Skeletal muscle tissue (tissue), 4 donors: ENCODE measurements around the gene CFAP100. TPM values are rescaled to one million over a fixed set of nuclear protein-coding genes. Genes with fewer than 3 reads are reported as not detected.

ENCODE experiments used
- H3K27ac ChIP-seq: one replicate; pipeline ENCODE4 v1.7.0; 2013; ENCODE audit warnings: mild to moderate bottlenecking, low read depth, low read length, inconsistent platforms
- H3K27me3 ChIP-seq, 3 donors: one replicate each; pipeline ENCODE4 v1.7.0; 2013; ENCODE audit warnings: low read length in 3 of 3; ENCODE audit not compliant: control insufficient read depth in 3 of 3, insufficient read depth in 3 of 3
- H3K36me3 ChIP-seq, 3 donors: one replicate each; pipeline ENCODE4 v1.7.0; 2013; ENCODE audit warnings: low read length in 3 of 3; ENCODE audit not compliant: control insufficient read depth in 3 of 3, insufficient read depth in 3 of 3
- H3K4me1 ChIP-seq, 3 donors: one replicate each; pipeline ENCODE4 v1.7.0; 2013; ENCODE audit warnings: low read length in 3 of 3, mild to moderate bottlenecking in 3 of 3; ENCODE audit not compliant: control insufficient read depth in 3 of 3, insufficient read depth in 3 of 3
- H3K4me3 ChIP-seq, 3 donors: one replicate each; pipeline ENCODE4 v1.7.0; 2013; ENCODE audit warnings: low read length in 3 of 3
- H3K9ac ChIP-seq, 3 donors: one replicate each; pipeline ENCODE4 v1.7.0; 2013; ENCODE audit warnings: low read length in 3 of 3, mild to moderate bottlenecking in 3 of 3, moderate library complexity in 2 of 3, low read depth in 1 of 3
- H3K9me3 ChIP-seq, 3 donors: one replicate each; pipeline ENCODE4 v1.7.0; 2013; ENCODE audit warnings: low read length in 3 of 3; ENCODE audit not compliant: control insufficient read depth in 3 of 3
- total RNA-seq: library from RNA; depleted of rRNA; stranded (reverse); fragments of >200 nt; gene quantifications from one replicate; pipeline ENCODE4 v1.2.3, GENCODE V29; 2014
- donor health status: Osteomylitis.

The CFAP100 gene
- total RNA-seq, 1 donor from 2014 or later, result not detected

DNA sequence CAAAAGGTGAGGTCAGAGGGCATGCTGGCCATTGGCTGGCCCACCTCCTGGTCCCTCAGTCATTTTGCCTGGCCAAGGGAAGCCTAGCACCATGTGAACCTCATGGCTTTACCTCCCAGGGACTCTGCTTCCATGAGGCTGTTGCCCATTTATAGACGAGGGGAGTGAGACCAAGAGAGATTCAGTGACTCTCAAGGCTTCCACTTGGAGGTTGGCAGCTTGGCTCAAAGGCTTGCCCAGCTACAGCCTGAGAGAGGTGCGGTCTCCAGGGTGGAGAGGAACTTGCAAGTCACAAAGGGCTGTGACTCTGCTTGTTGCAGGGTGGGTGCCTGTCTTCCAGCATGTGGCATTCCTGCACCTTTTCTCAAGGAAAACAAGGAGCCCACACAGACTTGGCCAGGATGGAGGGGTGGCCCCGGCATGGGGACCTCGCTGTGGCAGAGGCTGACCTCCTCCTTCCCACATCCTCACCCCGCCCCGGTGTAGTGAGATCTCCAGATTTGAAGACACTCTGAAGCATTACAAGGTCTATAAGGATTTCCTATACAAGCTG, 24.5 kb downstream of the CFAP100 start:
- Histone ChIP-seq H3K36me3 (peaks cover 0 to 6% (median 2%) of the 10 kb centered on the region in 3 donors), H3K4me3 (no peak overlapping the region), H3K4me1 (peaks cover 0 to 20% (median 13%) of the 10 kb centered on the region in 3 donors), H3K9ac (no peak overlapping the region), H3K27ac (no peak overlapping the region), H3K9me3 (no peaks in the 10 kb centered on the region), H3K27me3 (peaks cover 27 to 47% (median 34%) of the 10 kb centered on the region in 3 donors)

DNA sequence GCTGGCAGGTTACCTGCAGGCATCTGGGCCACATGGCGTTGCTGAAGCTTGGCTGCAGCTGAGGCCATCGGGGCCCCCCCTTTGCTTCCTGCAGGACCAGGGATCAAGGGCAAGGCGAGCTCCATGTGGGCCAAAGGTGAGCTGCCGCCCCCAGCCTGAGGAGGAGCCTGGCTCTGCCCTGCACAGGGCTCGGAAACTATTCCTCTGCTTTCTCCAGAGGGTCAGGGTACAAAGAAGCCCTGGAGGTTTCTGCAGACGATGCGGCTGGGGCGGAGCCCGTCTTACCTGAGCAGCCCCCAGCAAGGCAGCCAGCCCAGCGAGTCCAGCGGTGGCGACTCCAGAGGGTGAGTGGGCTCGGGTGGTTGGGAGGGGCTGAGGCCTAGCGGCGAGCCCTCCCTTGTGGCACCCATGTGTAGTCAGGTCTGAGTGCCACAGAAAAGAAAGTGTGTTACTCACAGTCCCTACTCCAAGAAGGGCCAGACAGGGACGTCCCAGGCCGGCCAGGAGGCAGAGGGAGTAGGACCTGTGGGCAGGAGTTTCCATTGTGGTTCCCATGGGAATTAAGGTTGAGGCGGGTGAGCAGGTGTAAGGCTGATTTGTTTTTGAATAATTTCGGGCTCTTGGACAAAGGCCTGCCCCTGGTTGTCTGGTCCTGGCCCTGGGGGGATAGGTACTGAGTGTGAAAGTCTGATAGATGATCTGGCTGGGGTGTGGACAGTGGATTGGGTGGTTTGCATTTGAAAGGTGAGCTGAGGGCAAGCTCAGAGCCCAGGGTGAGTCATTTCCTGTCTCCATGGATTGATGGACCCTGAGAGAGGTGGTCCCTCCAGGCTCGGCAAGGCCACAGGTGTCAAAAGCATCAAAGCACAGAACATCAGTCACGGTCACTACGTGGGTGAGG, 25.4 kb downstream of the CFAP100 start:
- Histone ChIP-seq H3K9me3 (peaks cover 0 to 2% (median 0%) of the 10 kb centered on the region in 3 donors), H3K27ac (no peak overlapping the region), H3K4me1 (peaks cover 0 to 20% (median 13%) of the 10 kb centered on the region in 3 donors), H3K4me3 (no peak overlapping the region), H3K9ac (no peak overlapping the region), H3K27me3 (peaks cover 21 to 39% (median 25%) of the 10 kb centered on the region in 3 donors), H3K36me3 (peaks cover 2 to 14% (median 6%) of the 10 kb centered on the region in 3 donors)

DNA sequence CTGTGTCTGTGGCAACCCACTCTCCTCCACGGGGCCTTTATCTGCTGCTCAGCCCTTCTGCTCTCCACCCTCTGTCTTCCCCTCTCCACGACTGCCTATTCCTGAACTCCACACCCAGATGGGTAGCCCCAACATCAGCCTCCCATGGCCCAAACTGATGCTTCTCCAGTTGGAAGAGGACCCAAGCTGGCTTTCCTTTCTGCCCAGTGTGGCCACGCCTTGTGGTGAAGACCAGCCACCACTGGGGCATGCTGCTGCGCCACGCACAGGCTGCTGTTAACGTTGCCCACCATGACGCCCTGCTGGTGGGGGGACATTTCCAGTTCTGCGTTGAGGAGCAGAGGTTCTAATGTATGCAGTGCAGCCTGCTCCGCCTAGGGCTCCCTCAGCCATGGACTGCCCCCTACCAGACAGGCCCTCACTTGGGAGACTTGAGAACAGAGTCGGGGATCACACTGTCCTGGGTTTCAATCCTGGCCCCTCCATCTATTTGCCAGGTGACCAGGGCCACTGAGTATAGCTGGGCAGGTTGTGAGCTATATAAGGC, 26.9 kb downstream of the CFAP100 start:
- H3K27me3 ChIP-seq, result peaks cover 13 to 25% (median 16%) of the 10 kb centered on the region in 3 donors
- H3K27ac ChIP-seq, result no peak overlapping the region
- peaks cover 0 to 11% (median 9%) of the 10 kb centered on the region in 3 donors for H3K4me1 ChIP-seq
- H3K36me3 ChIP-seq, result peaks cover 2 to 14% (median 6%) of the 10 kb centered on the region in 3 donors
- H3K9me3 ChIP-seq, result peaks cover 0 to 4% (median under 1%) of the 10 kb centered on the region in 3 donors
- no peak overlapping the region for H3K4me3 ChIP-seq
- no peak overlapping the region for H3K9ac ChIP-seq

DNA sequence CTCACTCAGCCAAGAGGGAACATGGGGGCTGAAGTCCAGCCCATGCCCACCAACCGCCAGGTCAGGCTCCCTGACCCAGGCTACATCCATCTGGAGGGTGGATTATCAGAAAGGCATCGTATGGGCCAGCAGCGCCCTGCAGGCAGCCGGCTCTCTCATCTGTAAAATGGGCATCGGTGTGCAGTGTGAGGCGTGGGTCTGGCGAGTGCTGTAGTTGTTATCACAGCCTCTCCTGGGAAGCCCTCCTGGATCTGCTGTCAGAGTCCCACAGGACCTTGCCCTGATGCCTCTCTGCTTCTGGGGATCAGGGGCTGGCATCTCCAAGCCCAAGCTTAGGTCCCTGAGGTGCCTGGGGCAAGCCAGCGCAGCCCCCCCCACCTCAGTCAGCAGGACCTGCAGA, 27.4 kb downstream of the CFAP100 start:
- Histone ChIP-seq H3K36me3 (peaks cover 2 to 14% (median 6%) of the 10 kb centered on the region in 3 donors), H3K9ac (no peak overlapping the region), H3K27me3 (peaks cover 9 to 20% (median 13%) of the 10 kb centered on the region in 3 donors), H3K27ac (no peak overlapping the region), H3K9me3 (peaks cover 0 to 5% (median 4%) of the 10 kb centered on the region in 3 donors), H3K4me1 (peaks cover 0 to 7% (median 6%) of the 10 kb centered on the region in 3 donors), H3K4me3 (no peak overlapping the region)

DNA sequence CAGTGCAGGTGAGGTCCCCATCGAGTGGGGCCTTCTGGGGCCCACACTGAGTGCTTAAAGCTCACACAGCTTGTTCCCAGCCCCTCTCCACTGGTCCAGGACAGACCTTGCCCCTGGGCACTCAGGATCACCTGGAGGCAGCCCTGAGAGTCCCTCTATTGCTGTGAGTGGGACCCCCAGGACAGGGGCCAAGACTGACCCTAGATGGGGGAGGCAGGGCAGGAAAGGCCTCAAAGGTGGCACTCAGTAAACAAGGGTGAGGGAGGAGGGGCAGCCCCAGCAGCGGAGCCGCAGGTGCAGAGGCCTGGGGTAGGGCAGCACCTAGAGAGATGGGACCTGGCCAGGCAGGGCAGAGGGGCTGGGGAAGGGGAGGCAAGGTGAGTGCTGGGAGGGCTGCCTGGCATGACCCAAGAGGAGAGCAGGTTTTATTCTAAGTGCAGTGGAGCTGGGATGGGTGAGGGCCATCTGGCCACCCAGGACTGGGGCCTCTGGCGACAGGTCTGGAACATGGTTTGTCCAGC, 27.9 kb downstream of the CFAP100 start:
- Histone ChIP-seq H3K4me1 (peaks cover 0 to 2% (median 2%) of the 10 kb centered on the region in 3 donors), H3K9ac (no peak overlapping the region), H3K4me3 (no peak overlapping the region), H3K36me3 (peaks cover 2 to 14% (median 6%) of the 10 kb centered on the region in 3 donors), H3K27ac (no peak overlapping the region), H3K9me3 (peaks cover 0 to 6% (median 5%) of the 10 kb centered on the region in 3 donors), H3K27me3 (peaks cover 4 to 16% (median 9%) of the 10 kb centered on the region in 3 donors)

DNA sequence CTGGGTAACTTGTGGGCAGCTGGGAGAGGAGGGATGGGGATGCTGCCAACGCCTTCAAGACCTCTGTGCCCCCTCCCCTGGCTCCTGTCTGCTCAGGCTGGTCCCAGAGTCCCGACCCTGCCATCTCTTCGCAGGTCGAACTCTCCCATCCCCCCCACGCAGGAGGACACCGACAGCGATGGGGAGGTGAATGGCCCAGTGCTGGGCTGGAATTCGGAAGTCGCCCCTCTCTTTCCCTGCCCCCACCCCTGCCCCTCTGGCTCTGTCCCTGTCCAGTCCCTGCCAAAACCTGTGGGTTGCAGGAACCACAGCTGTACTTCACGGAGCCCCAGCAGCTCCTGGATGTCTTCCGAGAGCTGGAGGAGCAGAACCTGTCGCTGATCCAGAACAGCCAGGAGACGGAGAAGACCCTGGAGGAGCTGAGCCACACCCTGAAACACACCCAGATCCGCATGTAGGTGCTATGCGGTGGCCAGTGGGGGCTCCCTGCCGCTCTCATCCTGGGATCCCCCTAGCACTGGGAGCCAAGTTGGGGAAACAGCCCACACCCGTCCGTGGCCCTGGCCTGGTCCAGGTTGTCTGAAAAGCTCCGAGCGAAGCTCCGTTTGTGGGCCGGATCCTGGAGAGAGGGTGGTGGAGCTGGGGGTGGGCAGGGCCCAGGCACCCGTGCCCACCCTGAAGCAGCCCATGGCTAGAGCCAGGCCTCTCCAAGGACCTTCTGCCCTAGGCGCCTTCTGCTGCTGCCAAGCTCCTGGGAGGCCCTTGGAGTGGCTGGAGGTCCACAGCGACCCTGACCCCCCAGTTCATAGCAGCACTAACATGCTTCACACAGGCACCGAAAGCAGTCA, 28.7 kb downstream of the CFAP100 start:
- Histone ChIP-seq H3K27me3 (peaks cover 0 to 8% (median 3%) of the 10 kb centered on the region in 3 donors), H3K9me3 (peaks cover 0 to 6% (median 5%) of the 10 kb centered on the region in 3 donors), H3K4me1 (peaks cover 0 to 2% (median 0%) of the 10 kb centered on the region in 3 donors), H3K9ac (no peak overlapping the region), H3K27ac (no peak overlapping the region), H3K4me3 (no peak overlapping the region), H3K36me3 (peaks cover 2 to 14% (median 6%) of the 10 kb centered on the region in 3 donors)

DNA sequence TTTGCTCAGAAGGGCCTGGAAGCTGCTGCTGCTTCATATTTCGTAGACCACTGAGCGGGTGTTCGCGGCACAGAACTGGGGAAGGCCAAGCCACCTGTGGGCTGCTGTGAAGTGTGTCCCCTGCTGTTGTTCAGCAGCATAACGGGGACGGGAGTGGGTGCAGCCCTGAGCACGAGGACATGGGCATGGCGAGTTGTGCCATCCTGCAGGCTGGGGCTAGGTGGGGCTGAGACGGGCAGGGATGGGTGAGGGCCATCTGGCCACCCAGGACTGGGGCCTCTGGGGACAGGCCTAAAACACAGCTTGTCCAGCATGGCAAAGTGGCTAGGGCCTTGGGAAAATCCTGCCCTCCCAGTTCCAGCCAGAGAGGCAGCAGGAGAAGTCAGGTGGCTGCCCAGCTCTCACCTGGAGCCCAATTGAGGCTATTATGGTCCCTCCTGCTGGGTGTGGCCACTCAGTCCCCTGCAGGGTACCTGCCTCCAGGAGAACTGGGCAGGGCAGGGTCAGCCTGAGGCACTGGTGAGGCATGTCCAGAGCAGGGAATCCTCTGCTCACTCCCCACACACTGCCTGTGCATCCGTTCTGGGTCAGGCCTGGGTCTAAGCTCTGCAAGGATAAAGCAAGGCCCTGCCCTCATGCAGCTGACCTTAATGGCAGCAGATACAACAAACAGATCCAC, 29.5 kb downstream of the CFAP100 start:
- H3K9me3 ChIP-seq, result peaks cover 0 to 6% (median 5%) of the 10 kb centered on the region in 3 donors
- H3K36me3 ChIP-seq, result peaks cover 2 to 14% (median 6%) of the 10 kb centered on the region in 3 donors
- H3K4me1 ChIP-seq, result peaks cover 0 to 2% (median 0%) of the 10 kb centered on the region in 3 donors
- no peak overlapping the region for H3K4me3 ChIP-seq
- H3K27me3 ChIP-seq, result peaks cover 0 to 3% (median 0%) of the 10 kb centered on the region in 3 donors
- no peak overlapping the region for H3K9ac ChIP-seq
- no peak overlapping the region for H3K27ac ChIP-seq

DNA sequence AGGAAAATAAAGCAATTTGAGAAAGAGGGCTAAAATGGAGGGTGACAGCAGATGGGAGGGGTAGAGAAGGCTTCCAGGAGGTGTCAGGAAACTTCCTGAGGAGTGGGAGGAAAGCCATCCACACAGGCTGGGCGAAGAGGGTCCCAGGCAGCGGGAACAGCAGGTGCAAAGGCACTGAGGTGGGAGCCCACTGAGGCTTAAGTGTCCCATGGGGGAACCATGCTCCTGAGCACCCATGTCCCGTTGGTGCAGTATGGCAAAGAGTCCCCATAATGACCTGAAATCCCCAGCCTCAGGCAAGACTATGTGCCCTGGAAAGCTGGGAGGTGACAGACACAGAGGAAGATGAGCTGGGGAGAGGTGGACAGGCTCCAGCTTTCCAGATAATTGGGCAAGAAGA, 30.0 kb downstream of the CFAP100 start:
- no peak overlapping the region for H3K9ac ChIP-seq
- peaks cover 0 to 6% (median 5%) of the 10 kb centered on the region in 3 donors for H3K9me3 ChIP-seq
- peaks cover 0 to 2% (median 0%) of the 10 kb centered on the region in 3 donors for H3K4me1 ChIP-seq
- H3K27ac ChIP-seq, result no peak overlapping the region
- no peaks in the 10 kb centered on the region for H3K27me3 ChIP-seq
- no peak overlapping the region for H3K4me3 ChIP-seq
- H3K36me3 ChIP-seq, result peaks cover 2 to 14% (median 6%) of the 10 kb centered on the region in 3 donors
